GM18526 (cell line): Measurements from ENCODE around the gene SGSM1.

ENCODE experiments used
- POLR2A ChIP-seq: IDR thresholded peaks from 3 replicates; pipeline ENCODE4 v1.6.1; 2011; ENCODE audit not compliant: insufficient read length; ENCODE audit errors: extremely low read depth

The SGSM1 gene, protein sequence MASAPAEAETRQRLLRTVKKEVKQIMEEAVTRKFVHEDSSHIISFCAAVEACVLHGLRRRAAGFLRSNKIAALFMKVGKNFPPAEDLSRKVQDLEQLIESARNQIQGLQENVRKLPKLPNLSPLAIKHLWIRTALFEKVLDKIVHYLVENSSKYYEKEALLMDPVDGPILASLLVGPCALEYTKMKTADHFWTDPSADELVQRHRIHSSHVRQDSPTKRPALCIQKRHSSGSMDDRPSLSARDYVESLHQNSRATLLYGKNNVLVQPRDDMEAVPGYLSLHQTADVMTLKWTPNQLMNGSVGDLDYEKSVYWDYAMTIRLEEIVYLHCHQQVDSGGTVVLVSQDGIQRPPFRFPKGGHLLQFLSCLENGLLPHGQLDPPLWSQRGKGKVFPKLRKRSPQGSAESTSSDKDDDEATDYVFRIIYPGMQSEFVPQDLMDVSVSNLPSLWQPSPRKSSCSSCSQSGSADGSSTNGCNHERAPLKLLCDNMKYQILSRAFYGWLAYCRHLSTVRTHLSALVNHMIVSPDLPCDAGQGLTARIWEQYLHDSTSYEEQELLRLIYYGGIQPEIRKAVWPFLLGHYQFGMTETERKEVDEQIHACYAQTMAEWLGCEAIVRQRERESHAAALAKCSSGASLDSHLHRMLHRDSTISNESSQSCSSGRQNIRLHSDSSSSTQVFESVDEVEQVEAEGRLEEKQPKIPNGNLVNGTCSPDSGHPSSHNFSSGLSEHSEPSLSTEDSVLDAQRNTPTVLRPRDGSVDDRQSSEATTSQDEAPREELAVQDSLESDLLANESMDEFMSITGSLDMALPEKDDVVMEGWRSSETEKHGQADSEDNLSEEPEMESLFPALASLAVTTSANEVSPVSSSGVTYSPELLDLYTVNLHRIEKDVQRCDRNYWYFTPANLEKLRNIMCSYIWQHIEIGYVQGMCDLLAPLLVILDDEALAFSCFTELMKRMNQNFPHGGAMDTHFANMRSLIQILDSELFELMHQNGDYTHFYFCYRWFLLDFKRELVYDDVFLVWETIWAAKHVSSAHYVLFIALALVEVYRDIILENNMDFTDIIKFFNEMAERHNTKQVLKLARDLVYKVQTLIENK

DNA sequence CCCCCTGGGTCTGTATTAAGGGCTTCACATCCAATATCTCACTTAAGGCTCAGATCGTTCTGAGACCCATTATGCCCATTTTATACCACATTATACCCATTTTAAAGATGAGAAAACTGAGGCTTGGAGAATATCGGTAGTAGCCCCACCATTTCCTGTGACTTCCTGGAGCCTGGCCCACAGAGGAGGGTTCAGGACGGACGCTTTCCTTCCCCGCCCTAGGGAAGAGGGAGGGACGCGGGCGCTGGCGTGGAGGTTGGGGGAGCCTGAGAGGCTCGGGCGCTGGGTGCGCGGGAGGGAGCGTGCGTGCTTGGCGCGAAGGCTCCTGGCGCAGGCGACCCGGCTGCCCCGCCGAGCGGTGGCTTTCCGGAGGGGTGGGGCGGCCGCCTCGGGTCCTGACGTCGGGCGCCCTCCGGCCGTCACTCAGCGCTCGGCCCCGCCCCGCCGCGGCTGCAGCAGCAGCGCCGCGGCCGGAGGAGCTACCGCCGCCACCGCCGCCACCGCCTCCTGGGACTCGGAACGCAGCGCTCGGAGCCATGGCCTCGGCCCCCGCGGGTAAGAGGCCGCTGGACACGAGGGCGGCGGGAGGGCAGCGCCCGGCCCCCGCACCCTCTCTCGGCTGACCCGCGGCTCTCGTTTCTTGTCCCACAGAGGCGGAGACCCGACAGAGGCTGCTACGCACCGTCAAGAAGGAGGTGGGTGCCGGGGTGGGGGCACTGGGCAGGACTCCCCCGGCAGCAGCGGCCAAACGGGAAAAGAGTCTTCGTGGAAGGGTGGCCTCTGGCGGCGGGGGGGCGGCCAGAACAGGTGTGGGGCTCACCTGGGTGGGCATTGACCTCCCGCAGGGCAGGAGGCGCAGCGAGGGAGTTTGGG, at the start of gene SGSM1:
Gene SGSM1, plus strand, starts transcription at position 422 of the 873 bp plus-strand sequence. Its CDS starts 115 bp downstream, at position 537.
- TF ChIP-seq POLR2A: no peak

DNA sequence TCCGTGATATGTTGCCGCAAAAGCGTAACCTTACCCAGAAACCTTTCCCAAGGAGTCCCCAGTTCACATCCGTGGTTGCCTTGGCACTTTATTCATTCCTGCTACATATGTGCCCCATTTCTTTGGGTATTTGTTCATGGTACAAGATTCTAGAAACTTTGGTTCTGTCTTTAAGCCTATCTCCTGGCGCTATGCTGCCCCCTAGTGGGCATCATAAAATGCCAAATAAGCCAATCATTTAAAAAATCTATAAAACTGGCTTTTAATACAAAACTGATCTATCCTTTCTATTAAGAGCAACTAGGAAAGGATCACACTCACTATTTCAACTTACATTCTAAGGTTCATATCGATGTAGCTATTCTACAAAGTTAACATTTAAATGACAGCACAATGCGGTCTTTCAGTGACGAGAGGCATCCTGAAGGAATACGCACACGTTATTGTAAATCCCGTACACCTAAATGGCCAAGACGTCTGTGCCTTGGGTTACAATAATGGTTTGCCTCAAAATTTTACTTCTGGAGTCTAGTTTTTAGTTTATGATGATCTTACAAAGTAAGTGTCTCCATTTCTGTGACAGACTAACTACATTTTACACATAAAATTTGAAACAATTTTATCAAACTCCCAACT, 47.7 kb upstream of the SGSM1 start:
- no peak for TF ChIP-seq POLR2A

DNA sequence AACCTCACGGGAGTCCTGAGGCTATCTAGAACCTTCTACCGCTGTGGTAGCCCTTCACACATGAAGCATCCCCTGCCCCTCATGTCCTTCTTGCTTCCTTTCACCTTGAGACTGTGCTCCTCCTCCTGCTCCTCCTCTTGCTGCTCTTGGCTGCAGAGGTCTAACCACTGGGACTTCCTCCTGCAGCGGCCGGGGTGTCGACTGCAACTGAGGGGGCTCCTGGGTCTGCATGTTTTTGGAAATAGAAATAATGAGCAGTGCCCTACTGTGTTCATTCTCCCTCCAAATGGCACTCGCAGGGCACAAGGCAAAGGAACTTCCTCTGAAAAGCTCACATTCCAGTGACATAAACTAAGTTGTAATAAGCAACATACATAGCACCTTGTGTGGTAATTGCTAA, 46.2 kb upstream of the SGSM1 start:
- TF ChIP-seq POLR2A: no peak

DNA sequence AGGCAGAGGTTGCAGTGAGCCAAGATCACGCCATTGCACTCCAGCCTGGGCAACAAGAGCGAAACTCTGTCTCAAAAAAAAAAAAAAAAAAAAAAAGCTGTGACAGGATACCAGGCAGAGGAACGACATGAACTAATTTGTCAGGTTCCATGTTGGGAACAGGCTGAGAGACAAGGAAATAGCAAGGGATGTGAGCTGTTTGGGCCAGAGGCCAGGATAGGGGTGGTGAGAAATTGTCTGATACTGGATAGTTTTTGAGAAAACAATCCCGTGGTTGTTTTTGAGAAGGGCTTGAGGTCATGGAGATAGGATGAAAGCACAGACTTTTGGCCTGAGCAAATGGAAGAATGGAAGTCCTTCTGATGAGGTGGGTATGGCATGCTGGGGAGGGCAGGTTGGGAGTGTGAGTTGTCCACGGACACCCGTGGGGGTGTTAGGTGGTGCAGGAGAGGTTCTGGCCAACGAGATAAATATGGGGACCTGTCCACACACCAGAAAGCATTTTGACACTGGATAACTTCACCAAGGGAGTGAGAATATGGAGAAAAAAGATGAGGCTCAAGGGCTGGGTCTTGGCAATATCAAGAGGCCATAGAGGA, 45.2 kb upstream of the SGSM1 start:
- TF ChIP-seq POLR2A: no peak

DNA sequence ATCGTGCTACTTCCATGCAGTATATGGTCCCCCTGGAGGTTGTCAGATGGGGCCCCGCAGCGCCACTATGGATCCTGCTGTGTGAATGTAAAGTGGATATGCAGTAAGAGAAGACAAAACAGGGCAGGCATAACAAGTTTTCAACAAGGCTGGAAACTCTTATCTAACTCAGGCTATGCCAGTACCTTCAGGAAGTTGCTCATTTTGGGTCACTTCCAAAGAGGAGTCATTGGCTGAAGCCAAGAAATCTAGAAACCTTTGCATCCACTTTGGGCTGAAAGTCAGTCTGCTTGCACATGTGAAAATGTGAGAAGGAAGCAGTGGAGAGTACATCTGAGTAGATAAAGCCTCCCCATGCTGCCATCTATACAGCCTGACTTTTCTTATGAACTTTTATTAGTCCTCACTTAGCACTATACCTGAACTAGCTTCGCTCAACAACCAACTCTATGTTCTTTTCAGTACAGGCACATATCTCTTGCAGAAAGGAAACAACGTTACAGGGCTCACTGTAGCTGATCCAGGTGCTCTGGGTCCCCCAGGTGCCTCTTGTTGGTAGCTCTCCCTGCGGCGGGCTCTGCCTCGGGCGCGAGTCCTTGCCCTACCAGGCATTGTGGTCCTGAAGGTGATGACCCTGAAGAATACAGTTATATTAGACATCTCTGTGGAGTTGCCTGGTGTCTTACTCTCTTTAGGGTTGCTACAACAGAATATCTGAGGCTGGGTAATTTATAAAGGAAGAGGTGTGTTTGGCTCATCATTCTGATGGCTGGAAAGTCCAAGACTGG, 43.9 kb upstream of the SGSM1 start:
- no peak for TF ChIP-seq POLR2A

DNA sequence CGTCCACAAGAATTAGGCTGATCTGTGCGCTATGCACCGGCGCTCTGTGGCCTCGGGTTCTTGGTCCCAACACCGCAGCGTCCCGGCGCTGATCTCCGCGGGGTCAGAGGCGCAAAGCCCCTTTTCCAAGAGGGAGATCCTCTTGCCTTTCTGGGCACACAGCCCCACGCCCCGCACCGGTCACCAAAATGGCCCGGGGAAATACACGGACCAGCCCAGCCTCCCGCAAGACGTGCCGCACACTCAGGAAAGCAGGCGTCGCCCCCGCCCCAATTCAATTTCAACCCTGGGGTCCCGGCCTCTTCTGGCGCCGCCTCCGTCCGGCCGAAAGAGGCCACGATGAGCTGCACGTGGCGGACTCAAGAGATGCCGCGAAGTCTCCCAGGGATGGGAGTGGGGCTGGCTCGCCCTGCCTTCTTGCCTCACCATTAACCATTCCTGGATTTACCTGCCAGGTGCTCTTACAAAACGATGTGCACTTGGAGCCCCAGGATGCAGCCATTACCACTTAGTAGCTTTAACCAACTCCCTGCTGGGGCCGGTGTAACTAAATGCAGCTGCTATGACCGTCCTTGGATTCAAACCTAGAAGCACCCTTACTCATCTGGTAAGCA, 42.0 kb upstream of the SGSM1 start:
- no peak for TF ChIP-seq POLR2A

DNA sequence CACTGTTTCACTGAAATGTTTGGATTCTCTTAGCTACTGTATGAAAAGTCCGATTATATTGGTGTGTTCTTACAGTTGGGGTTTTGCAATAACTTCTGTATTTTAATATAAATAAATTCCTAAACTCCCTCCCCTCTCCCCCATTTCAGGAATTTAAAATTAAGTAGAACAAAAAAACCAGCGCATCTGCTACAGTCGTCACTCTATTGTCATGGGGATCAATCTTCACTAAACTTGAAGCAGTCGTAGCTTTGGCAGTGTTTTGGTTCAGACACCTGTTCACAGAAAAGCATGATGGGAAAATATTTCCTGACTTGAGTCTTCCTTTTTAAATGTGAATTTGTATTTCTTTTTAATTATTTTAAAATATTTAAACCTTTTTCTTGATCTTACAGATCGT, 40.8 kb upstream of the SGSM1 start:
- no peak for TF ChIP-seq POLR2A

DNA sequence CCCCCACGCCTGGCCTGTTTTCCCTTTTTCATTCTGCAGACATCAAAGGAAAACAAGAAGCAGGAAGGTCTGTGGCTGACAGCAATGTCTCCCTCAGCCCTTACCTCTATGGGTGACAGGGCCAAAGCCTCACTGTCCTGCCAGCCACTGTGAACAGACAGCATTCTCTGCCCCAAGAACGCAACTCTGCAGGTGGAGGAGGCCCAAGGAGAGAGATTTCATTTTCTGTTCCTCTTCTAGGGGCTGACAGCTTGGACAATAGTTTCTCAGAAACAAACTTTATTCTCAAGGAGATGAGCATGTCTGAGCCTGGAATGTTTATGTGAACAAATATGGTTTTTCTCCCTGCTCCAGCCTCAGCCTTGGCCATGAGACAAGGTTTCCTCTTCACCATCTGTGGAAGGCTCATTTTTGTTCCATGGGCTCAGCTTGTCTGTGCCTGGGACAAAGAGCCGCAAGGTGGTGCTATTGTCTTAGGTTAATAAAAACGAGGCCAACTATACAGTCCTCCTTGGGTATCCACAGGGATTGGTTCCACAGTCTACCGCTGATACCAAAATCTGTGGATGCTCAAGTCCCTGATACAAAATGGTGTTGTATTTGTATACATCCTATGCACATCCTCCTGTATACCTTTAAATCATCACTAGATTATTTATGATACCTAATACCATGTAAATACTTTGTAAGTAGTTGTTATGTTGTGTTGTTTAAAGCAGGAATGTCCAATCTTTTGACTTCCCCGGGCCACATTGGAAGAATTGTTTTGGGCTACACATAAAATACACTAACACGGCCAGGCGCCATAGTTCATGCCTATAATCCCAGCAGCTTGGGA, 37.3 kb upstream of the SGSM1 start:
- TF ChIP-seq POLR2A: no peak

DNA sequence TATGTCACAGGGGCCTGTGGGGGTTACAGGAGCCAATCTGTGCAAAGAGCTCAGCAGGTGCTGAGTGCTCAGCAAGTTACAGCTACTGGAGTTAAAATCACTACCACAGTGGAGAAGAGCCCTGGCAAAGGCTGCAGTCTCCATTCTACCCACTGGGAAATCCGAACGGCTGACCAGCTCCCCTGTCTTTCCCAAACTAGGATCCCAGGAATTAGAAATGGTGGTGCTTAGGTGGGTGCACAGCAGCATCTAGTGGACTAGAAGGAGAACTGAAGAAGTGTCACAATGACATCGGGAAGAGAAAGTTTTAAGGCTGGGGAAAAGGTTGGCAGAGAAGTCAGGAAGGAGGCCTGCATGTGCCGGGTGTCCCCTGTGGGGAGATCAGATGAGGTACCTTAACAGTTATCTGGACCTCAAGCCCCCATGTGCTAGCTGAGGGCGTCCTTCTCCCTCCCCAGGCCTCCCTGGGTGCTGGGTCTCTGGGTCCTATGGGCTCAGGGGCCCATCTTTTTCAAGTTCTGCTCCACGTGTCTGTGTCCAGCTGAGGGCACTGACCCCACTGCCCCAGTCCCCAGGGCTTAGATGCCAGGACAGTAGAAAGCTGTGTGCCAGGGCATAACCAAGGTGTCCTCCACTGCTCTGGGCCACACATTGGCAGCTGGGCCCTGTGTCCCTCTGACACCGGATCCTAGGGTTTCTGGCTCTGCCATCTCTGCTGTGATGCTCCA, 33.4 kb upstream of the SGSM1 start:
- no peak for TF ChIP-seq POLR2A

DNA sequence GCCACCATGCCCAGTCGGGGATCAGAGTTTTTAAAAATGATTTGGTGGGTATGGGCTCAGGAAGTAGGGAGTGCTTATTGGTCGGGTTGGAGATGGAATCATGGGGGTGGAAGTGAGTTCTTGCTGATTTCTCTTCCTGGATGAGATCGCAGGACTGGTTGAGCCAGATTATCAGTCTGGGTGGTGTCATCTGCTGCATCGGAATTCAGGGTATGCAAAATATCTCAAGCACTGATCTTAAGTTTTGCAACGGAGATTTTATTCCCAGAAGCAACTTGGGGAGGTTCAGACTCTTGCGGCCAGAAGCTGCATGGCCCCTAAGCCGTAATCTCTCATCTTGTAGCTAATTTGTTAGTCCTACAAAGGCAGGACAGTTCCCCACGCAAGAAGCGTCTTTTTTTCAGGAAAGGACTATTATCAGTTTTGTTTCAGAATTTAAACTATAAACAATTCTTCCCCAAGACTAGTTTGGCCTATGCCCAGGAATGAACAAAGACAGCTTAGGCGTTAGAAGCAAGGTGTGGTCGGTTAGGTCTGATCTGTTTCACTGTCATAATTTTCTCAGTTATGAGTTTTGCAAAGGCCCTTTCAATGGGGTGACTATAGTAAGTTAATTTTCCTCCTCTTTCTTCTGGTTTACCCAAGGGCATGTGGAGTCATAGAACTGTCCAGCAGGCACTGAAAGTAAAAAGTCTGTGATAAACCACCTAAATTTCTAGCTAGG, 30.1 kb upstream of the SGSM1 start:
- TF ChIP-seq POLR2A: no peak

DNA sequence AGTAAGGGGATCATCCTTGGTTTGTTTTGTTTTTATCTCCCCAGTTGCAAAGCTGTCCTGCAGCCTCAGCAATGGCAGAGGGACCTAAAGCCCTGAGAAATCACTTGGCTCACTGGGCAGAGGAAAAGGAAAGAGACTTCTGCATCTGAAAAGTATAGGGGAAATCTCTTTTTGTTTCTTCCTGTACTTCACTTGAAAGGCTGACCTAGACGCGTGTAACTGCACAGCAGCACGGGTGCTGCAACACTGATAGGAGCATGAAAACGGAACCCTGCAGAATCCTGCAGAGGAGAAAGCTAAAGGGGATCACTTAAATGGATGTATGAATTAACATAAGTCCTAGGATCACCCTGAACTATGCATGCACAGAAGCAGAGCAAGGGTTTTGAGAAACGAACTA, 29.5 kb upstream of the SGSM1 start:
- TF ChIP-seq POLR2A: no peak
